ENCODE results near the gene ARMH4.
A peak's percentile ranks its signal among the peaks of the same experiment; 100 is the strongest.
"Not testable (repeated sequence)": the region's sequence is repeated elsewhere in the genome, so short reads cannot be mapped to it uniquely, and the experiment has no call there.

Gene ARMH4

GRCh38 chr14:58146399-58146798 lies 5.6 kb downstream of the ARMH4 start:
- DNase-seq (ENCODE audit: low spot score) = no peak

- DNase-seq (ENCODE audit: low spot score) = no peak
Observed at GRCh38 chr14:58145936-58146335, 6.1 kb downstream of the ARMH4 start.

GRCh38 chr14:58143106-58143505 lies 8.9 kb downstream of the ARMH4 start:
- no peak for DNase-seq (ENCODE audit: low spot score)

- no peak for DNase-seq (ENCODE audit: low spot score)
Observed at GRCh38 chr14:58141893-58142292, 10.1 kb downstream of the ARMH4 start.

- DNase-seq (ENCODE audit: low spot score) = no peak
Observed at GRCh38 chr14:58138714-58139482, 13.1 kb downstream of the ARMH4 start.

- no peak for DNase-seq (ENCODE audit: low spot score)
Observed at GRCh38 chr14:58138031-58138713, 13.8 kb downstream of the ARMH4 start.

DNA sequence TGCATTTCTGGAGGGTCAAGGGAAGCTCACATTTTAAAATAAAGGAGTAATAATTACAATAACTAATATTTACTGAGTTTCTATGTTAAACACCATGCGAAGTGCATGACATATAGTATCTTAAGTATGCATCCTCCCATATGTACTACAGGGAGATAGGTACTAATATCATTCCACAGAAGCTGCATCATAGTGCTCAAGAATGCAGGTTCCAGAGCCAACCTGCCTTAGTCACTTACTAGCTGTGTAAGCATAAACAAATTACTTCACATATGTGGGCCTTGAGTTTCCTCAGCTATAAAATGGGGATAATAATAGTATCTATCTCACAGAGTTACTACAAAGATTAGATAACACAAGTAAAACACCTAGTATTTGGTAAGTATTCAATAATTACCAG lies 18.3 kb downstream of the ARMH4 start:
- peak; percentile 21 for DNase-seq (ENCODE audit: low spot score)

DNA sequence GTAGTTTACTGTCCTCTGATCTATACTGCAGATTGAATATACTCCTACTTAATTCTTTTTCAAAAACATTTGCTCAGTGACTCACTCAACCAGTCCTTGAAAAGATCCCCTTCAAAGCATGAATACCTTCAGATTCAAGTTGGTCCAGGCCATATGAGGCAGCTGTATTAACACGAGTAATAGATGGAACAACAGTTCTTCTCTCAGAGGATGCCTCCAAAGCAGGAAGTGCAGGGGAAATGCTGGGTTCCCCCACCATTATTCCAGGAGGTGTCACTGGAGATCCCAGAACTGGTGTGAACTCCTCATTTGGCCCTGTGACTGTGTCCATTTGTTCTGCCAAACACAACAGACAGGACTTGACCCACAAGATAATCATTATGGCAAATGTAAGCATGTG lies 20.6 kb downstream of the ARMH4 start:
- DNase-seq (ENCODE audit: low spot score) = peak; percentile 8

- DNase-seq (ENCODE audit: low spot score) = no peak
Observed at GRCh38 chr14:58130116-58130782, 21.8 kb downstream of the ARMH4 start.

- DNase-seq (ENCODE audit: low spot score) = no peak
Observed at GRCh38 chr14:58129208-58129607, 22.8 kb downstream of the ARMH4 start.

DNA sequence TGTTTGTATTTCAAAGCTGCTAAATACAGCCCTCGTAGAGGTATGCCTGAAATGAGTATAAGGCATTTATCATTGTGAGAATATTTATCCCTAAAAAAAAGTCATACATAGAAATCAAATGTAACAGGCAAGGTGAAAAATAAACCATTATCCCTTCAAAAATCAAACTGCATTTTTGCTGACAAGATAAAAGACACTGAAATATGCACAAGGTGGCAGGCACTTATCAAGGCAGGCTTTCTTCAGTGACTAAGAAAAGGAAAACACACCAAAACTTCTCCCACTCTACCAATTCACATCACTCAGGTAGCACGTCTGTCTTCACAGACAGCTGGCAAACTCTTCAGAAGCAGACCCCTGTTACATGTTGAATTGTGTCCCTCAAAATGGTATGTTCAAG lies 23.6 kb downstream of the ARMH4 start:
- no peak for DNase-seq (ENCODE audit: low spot score)

- DNase-seq (ENCODE audit: low spot score) = not testable (repeated sequence)
Observed at GRCh38 chr14:58122546-58122945, 29.5 kb downstream of the ARMH4 start.

GRCh38 chr14:58121530-58122186 lies 30.4 kb downstream of the ARMH4 start:
- DNase-seq (ENCODE audit: low spot score) = no peak

DNA sequence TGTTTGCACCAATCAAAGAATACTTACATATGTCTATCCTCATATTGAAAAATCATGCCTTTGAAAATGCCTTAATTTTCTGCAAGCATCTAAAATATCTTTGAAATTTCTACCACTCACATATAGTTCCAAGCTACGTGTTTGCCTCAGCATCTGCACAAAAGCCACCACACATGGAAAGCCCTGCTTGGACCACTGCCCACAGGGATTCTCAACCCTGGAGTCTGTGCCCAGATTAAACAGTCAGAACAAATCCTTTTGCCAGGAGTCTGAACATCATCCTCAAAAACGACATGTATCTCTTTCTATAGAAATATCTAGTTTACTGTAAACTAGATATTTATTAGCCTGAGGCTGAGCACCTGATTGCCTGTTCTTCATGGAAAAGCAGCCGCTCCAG lies 32.6 kb downstream of the ARMH4 start:
- no peak for DNase-seq (ENCODE audit: low spot score)

- no peak for DNase-seq (ENCODE audit: low spot score)
Observed at GRCh38 chr14:58118097-58118815, 33.8 kb downstream of the ARMH4 start.

GRCh38 chr14:58109744-58110143 lies 42.3 kb downstream of the ARMH4 start:
- no peak for DNase-seq (ENCODE audit: low spot score)

GRCh38 chr14:58108717-58109116 lies 43.3 kb downstream of the ARMH4 start:
- DNase-seq (ENCODE audit: low spot score) = no peak

DNA sequence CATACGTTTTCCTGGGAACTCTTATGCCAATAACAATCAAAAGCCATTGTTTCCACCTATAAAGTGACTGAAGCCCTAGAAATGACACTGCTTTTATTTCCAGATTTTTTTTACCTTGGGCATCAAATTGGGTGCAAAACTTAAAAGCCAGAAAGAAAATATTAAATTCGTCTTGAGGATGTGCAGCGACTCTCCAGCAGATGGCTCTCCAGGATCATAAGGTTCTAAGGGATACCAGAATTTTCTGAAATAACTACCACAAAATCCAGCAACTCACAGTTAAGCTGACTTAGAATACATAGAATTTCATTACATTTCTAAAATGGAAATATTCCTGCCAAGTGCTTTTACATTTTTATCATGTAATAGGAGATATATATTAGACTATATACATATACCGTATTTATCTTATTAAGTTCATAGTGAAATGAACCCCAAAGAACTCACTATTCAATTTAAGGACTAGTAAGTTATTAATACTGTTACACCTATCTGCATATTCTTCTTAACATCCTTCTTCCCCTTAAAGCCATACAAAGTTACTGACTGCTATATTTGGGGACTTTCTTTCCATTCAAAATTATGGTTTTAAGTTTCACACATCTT lies 44.0 kb downstream of the ARMH4 start:
- peak; percentile 38 for DNase-seq (ENCODE audit: low spot score)

DNA sequence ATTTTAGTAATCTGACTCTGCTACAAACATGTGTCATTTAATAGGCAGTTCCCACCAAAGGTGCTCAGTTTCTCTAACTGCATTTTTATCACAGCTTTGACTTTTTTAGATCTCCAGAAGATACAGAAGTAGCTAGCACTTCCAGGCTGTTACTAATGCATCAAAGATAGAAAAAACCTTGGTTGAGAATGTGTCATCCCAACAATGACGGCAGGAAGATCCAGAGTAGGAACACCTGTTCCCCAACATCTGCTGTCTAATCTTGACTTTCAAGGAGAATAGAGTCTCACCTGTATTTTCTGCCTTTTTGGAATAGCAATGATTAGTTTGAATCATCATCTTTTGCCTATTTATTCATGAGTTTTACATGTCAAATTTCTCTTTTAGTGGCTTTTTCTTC lies 45.0 kb downstream of the ARMH4 start:
- DNase-seq (ENCODE audit: low spot score) = no peak

GRCh38 chr14:58106446-58106845 lies 45.6 kb downstream of the ARMH4 start:
- DNase-seq (ENCODE audit: low spot score) = no peak

GRCh38 chr14:58104808-58105207 lies 47.2 kb downstream of the ARMH4 start:
- peak; percentile 16 for DNase-seq (ENCODE audit: low spot score)

Data from hepatic stellate cell (primary cell).